Peyer's patch (tissue), 4 donors: ENCODE results near the gene INSYN1.

Experiments
- CTCF ChIP-seq, 6 experiments: fragments of 450-650 bp in 4 of 6; fragments of 200-600 bp in 2 of 6; sonication (generic) in 1 of 6; IDR thresholded peaks; one replicate each; pipeline ENCODE4 v1.5.1; 2017 to 2019; ENCODE audit warnings: antibody characterized with exemption in 6 of 6, mild to moderate bottlenecking in 3 of 6, moderate library complexity in 1 of 6
- POLR2A ChIP-seq, 2 donors: fragments of 450-650 bp; IDR thresholded peaks; one replicate each; pipeline ENCODE4 v1.5.1; 2017; ENCODE audit warnings: antibody characterized with exemption in 2 of 2, mild to moderate bottlenecking in 2 of 2, moderate library complexity in 2 of 2

- TF ChIP-seq CTCF (IDR thresholded peaks at IDR 0.05) (no peak), POLR2A (IDR thresholded peaks at IDR 0.05) (no peak)
Measured at GRCh38 chr15:73794443-73795133, 41.4 kb upstream of the INSYN1 start.
